Vagina (tissue), 2 donors: ENCODE data around the gene TMEM9.

ENCODE experiments used
- CTCF ChIP-seq, 3 experiments: fragments of 450-650 bp in 2 of 3; fragments of 200-600 bp in 1 of 3; sonication (generic) in 1 of 3; IDR thresholded peaks; one replicate each; pipeline ENCODE4 v1.5.1; 2017 to 2019; ENCODE audit warnings: antibody characterized with exemption in 3 of 3, mild to moderate bottlenecking in 2 of 3, moderate library complexity in 2 of 3
- POLR2AphosphoS5 ChIP-seq, 2 donors: sonication (generic); formaldehyde crosslinking; IDR thresholded peaks; one replicate each; pipeline ENCODE4 v1.9.0; 2017; ENCODE audit warnings: antibody characterized with exemption in 2 of 2, mild to moderate bottlenecking in 2 of 2, low read depth in 1 of 2; ENCODE audit not compliant: insufficient read depth in 1 of 2

- TF ChIP-seq CTCF (IDR thresholded peaks at IDR 0.05) (no peak), POLR2AphosphoS5 (IDR thresholded peaks at IDR 0.05; ENCODE audit: insufficient read depth in 1 of 2, low read depth in 1 of 2) (no peak)
These were observed 59.4 kb downstream of the TMEM9 start for GRCh38 chr1:201094832-201095231.
